HG03025 (cell line): ENCODE data around the gene AATF.
"Not testable (repeated sequence)": the region's sequence is repeated elsewhere in the genome, so short reads cannot be mapped to it uniquely, and the experiment has no call there.

ENCODE experiments used
- ATAC-seq: cut with Tn5 transposase; IDR thresholded peaks from one replicate; pipeline ENCODE4 v1.9.1; 2021; ENCODE audit warnings: mild to moderate bottlenecking, moderate library complexity; ENCODE audit not compliant: unreplicated experiment, low FRiP score

The AATF gene

GRCh38 chr17:37067555-37068111, 118.9 kb downstream of the AATF start:
- no peak for ATAC-seq

GRCh38 chr17:37068266-37068665, 119.5 kb downstream of the AATF start:
- no peak for ATAC-seq

- no peak for ATAC-seq
These were observed 120.3 kb downstream of the AATF start for GRCh38 chr17:37069087-37069486.

DNA sequence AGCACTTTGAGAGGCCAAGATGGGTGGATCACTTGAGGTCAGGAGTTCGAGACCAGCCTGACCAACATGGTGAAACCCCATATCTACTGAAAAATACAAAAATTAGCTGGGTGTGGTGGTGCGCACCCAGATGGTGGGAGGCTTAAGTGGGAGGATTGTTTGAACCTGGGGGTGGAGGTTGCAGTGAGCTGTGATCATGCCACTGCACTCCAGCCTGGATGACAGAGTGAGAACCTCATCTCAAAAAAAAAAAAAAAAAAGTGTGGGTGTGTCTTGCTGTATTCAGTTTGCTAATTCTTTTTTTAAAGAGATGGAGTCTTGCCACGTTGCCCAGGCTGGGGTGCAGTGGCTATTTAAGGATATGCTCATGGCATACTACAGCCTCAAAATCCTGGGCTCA, 124.7 kb downstream of the AATF start:
- not testable (repeated sequence) for ATAC-seq

DNA sequence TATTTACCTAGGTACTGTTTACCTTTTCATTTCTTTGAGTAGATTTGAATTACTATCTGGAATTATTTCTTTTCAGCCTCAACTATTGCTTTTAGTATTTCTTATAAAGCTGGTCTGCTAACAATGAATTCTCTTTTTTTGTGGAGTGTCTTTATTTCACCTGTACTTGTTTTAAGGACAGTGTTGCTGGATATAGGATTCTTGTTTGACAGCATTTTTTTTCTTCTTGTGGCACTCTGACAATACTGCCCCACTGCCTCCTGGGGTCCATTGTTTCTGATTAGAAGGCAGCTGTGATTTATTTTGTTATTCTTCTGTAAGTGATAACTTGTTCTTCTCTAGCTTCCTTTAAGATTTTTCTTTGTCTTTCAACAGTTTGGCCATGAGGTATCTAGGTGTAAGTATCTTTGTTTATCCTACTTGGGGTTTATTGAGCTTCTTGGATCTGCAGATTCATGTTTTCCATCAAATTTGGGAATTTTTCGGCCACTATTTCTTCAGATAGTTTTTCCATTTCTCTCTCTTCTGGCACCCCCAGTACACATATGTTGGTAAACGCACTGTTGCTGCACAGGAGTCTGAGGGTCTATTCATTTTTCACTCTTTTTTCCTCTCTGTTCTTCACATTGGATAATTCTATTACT, 130.4 kb downstream of the AATF start:
- no peak for ATAC-seq

GRCh38 chr17:37079735-37080134, 131.0 kb downstream of the AATF start:
- no peak for ATAC-seq

- ATAC-seq = no peak
These were observed 132.5 kb downstream of the AATF start for GRCh38 chr17:37081287-37081686.

GRCh38 chr17:37082311-37082860, 133.6 kb downstream of the AATF start:
- ATAC-seq = no peak

DNA sequence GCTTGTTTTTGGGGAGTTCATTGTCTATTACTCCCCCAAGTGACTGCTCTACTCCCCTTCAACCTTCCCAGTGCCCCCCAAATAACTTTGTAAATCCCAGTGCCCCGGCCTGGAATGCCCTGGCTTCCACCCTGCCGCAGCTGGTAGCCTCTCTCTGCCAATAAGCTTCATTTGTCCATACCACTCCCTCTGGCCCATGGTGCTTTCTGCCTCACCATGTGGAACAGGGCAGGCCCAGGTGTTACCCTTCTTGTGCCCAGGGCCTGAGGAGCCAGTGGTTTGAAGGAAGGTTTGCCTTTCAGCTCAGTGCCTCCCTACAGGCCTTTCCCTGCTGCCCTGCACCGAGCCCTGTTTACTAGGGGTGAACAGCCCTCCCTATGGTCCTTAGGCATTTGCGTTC, 134.2 kb downstream of the AATF start:
- no peak for ATAC-seq

DNA sequence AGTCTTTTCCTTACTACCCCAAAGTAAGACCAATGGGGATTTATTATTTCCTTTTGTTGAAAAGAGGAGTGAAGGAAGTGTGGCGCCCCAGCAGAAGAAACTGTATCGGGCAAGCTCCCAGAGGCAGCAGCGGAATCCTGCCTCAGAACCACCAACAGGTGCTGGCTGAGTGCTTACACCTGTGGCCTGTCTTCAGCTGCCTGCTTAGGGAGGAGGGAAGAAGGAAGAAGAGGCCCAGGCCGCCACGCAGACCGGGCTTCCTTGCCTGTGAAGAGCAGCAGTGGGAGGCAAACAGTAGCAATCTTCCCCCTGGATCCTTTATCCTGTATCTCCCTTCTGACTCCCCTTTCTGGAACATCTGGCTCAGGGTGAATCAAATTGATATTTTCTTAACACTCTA, 134.7 kb downstream of the AATF start:
- ATAC-seq = no peak

- ATAC-seq = no peak
These were observed 135.6 kb downstream of the AATF start for GRCh38 chr17:37084372-37084771.

GRCh38 chr17:37086334-37086733, 137.6 kb downstream of the AATF start:
- ATAC-seq = no peak

DNA sequence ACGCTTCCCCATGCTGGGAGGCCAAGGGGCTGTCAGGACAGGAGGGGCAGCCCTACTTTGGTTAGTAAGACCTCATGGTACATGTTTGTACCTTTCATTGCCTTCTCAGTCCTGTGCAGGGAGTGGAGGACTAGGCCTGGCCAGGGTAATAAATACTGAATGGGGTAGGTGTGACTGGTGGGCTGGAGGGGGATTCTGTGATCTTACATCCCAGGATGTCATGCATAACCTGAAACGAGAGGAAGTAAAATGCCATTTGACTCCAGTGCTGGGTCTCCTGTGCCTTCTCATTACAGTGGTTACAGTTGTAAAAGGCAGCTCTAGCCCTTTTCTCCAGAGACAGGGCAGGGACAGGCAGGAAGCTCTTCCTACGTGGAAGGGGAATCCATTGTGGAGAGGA, 138.2 kb downstream of the AATF start:
- no peak for ATAC-seq

GRCh38 chr17:37087683-37088082, 138.9 kb downstream of the AATF start:
- no peak for ATAC-seq

- ATAC-seq = no peak
These were observed 139.7 kb downstream of the AATF start for GRCh38 chr17:37088459-37088858.

DNA sequence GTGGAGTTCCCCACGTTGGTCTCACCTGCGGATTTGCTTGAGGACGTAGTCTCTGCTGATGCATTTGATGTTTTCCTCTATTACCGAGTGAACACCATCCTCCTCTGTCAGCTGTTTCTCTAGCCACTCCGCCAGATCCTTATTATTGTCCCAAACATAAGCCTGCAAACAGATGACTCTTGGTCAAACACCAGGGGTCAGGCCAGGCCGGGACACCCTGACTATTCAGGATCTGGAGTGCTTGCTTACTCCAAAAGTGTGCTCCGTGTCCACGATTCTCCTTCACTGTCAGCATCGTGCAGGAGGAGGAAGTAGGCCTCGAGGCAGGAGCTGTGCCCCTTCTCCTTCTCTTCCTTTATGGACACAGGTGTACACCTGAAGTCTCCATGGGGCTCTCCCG, 140.2 kb downstream of the AATF start:
- ATAC-seq = no peak

GRCh38 chr17:37089956-37090355, 141.2 kb downstream of the AATF start:
- ATAC-seq = no peak

GRCh38 chr17:37090941-37091340, 142.2 kb downstream of the AATF start:
- ATAC-seq = no peak

DNA sequence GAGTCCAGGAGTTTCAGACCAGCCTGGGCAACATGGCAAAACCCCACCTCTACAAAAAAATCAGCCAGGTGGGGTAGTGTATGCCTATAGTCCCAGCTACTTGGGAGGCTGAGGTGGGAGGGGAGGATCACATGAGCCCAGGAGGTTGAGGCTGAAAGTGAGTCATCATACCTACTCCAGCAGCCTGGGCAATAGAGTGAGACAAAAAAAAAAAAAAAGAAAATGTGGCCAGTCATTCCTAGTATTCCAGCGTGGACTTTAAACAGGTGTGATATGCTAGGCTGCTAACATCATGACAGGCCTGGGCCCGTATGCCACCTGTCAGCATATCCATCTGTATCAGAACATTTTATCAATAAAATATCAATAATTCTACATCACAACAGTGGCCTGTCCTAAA, 143.3 kb downstream of the AATF start:
- ATAC-seq = no peak

- no peak for ATAC-seq
These were observed 143.9 kb downstream of the AATF start for GRCh38 chr17:37092701-37093100.

GRCh38 chr17:37094391-37094790, 145.6 kb downstream of the AATF start:
- no peak for ATAC-seq

- ATAC-seq = no peak
These were observed 147.3 kb downstream of the AATF start for GRCh38 chr17:37096071-37096470.
